Fibroblast of skin of abdomen (primary cell): ENCODE measurements around the gene SETDB1.
A peak's percentile ranks its signal among the peaks of the same experiment; 100 is the strongest.

ENCODE experiments used
- DNase-seq: peaks from one replicate; pipeline ENCODE4 v3.0.0-alpha.2; 2013

The SETDB1 gene

GRCh38 chr1:150976879-150977694, 50.9 kb downstream of the SETDB1 start:
- DNase-seq = no peak

- DNase-seq = peak; percentile 87
Observed at GRCh38 chr1:150979092-150980056, 53.2 kb downstream of the SETDB1 start.

GRCh38 chr1:150981177-150981804, 55.1 kb downstream of the SETDB1 start:
- no peak for DNase-seq

- DNase-seq = no peak
Observed at GRCh38 chr1:150981805-150982712, 55.9 kb downstream of the SETDB1 start, which contains the start of gene ANXA9. TSS of gene ANXA9 (plus strand) at chr1:150982292. CDS start at chr1:150983106, 814 bp downstream.

GRCh38 chr1:150985179-150985825, 59.1 kb downstream of the SETDB1 start:
- no peak for DNase-seq

- no peak for DNase-seq
Observed at GRCh38 chr1:150987924-150988323, 61.8 kb downstream of the SETDB1 start.

GRCh38 chr1:150992626-150993025, 66.5 kb downstream of the SETDB1 start:
- DNase-seq = no peak

GRCh38 chr1:150994248-150994647, 68.1 kb downstream of the SETDB1 start:
- no peak for DNase-seq

- no peak for DNase-seq
Observed at GRCh38 chr1:150995460-150995859, 69.3 kb downstream of the SETDB1 start.

- no peak for DNase-seq
Observed at GRCh38 chr1:150995896-150996295, 69.7 kb downstream of the SETDB1 start.

GRCh38 chr1:150997126-150997872, 71.1 kb downstream of the SETDB1 start:
- no peak for DNase-seq

GRCh38 chr1:150997949-150998348, 71.8 kb downstream of the SETDB1 start:
- DNase-seq = no peak

GRCh38 chr1:150999051-150999674, 73.0 kb downstream of the SETDB1 start:
- DNase-seq = peak; percentile 43

GRCh38 chr1:150999926-151000325, 73.8 kb downstream of the SETDB1 start:
- DNase-seq = no peak

- no peak for DNase-seq
Observed at GRCh38 chr1:151000408-151000807, 74.2 kb downstream of the SETDB1 start.

- DNase-seq = no peak
Observed at GRCh38 chr1:151001602-151002001, 75.4 kb downstream of the SETDB1 start.

GRCh38 chr1:151002051-151002450, 75.9 kb downstream of the SETDB1 start:
- no peak for DNase-seq

GRCh38 chr1:151002611-151003010, 76.4 kb downstream of the SETDB1 start:
- no peak for DNase-seq

- no peak for DNase-seq
Observed at GRCh38 chr1:151003180-151003579, 77.0 kb downstream of the SETDB1 start.
